Hepatocyte (in vitro differentiated cells): Measurements from ENCODE around the gene HSF2BP.
"Not testable (repeated sequence)": the region's sequence is repeated elsewhere in the genome, so short reads cannot be mapped to it uniquely, and the experiment has no call there.

Source experiments
- EZH2 ChIP-seq: fragments of 200-600 bp; sonication (generic); IDR thresholded peaks from 2 replicates; pipeline ENCODE4 v1.6.1; 2016; ENCODE audit warnings: antibody characterized with exemption, mild to moderate bottlenecking, borderline replicate concordance
- TF ChIP-seq, protein P1 (sequence below): fragments of 200-600 bp; sonication (generic); IDR thresholded peaks from 2 replicates; pipeline ENCODE4 v1.5.1; 2016; ENCODE audit warnings: antibody characterized with exemption, mild to moderate bottlenecking; ENCODE audit not compliant: poor library complexity

DNA sequence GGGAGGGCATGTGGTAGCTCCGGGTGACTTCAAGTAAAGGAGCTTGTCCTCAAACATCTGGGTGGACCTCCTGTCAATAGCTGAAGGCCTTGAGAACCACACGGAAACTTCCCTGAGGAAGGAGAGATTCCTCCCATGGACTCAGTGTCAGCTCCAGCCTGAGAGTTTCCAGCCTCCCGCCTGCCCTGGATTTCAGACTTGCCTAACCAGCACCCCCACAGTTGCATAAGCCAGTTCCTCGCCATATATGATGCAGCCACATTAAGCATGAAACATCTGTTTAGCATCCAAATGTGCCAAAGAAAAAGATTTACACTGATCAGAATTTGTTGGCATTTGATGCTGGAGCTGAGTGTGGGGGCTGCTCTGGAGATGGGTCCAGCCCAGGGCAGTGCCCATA lies 148.1 kb downstream of the HSF2BP start:
- TF ChIP-seq EZH2 = not testable (repeated sequence)
- TF ChIP-seq, protein P1, sequence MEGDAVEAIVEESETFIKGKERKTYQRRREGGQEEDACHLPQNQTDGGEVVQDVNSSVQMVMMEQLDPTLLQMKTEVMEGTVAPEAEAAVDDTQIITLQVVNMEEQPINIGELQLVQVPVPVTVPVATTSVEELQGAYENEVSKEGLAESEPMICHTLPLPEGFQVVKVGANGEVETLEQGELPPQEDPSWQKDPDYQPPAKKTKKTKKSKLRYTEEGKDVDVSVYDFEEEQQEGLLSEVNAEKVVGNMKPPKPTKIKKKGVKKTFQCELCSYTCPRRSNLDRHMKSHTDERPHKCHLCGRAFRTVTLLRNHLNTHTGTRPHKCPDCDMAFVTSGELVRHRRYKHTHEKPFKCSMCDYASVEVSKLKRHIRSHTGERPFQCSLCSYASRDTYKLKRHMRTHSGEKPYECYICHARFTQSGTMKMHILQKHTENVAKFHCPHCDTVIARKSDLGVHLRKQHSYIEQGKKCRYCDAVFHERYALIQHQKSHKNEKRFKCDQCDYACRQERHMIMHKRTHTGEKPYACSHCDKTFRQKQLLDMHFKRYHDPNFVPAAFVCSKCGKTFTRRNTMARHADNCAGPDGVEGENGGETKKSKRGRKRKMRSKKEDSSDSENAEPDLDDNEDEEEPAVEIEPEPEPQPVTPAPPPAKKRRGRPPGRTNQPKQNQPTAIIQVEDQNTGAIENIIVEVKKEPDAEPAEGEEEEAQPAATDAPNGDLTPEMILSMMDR = not testable (repeated sequence)
